ENCODE data around the gene GLS. TPM values are rescaled to one million over a fixed set of nuclear protein-coding genes. Genes with fewer than 3 reads are reported as not detected.
A peak's percentile ranks its signal among the peaks of the same experiment; 100 is the strongest.

Gene GLS
- total RNA-seq, 6 experiments from 2014 or later, result 191 to 431 (median 201) TPM

GRCh38 chr2:191012845-191013681 is 132.4 kb downstream of the GLS start:
- peaks cover 22% of the 10 kb centered on the region for H3K4me1 Mint-ChIP-seq (ENCODE audit: low read depth)
- H3K9me3 Mint-ChIP-seq, result no peaks in the 10 kb centered on the region
- no peak overlapping the region for H3K4me3 Mint-ChIP-seq
- peaks cover 18% of the 10 kb centered on the region for H3K36me3 Mint-ChIP-seq (ENCODE audit: low read depth)
- H3K27me3 Mint-ChIP-seq (ENCODE audit: insufficient read depth), result peaks cover 2% of the 10 kb centered on the region; the same call in 1 of the 2 replicates
- no peak for TF ChIP-seq CTCF (IDR thresholded peaks at IDR 0.05)
- no peak for DNase-seq
- no peak overlapping the region for H3K27ac Mint-ChIP-seq

GRCh38 chr2:191013682-191013931 is 133.0 kb downstream of the GLS start:
- TF ChIP-seq CTCF (IDR thresholded peaks at IDR 0.05), result no peak
- Mint-ChIP-seq H3K4me1 (ENCODE audit: low read depth) (peaks cover 25% of the 10 kb centered on the region), H3K27me3 (ENCODE audit: insufficient read depth) (peaks cover 2% of the 10 kb centered on the region; the same call in 1 of the 2 replicates), H3K36me3 (ENCODE audit: low read depth) (peaks cover 13% of the 10 kb centered on the region; the same call in 1 of the 2 replicates), H3K9me3 (no peaks in the 10 kb centered on the region), H3K4me3 (no peak overlapping the region), H3K27ac (no peak overlapping the region)
- peak; percentile 46 for DNase-seq

GRCh38 chr2:191013932-191014652 is 133.5 kb downstream of the GLS start, which contains the start of gene STAT1:
STAT1 (minus strand) TSS chr2:191014171; CDS start chr2:191010003, 4,168 bp downstream.
- peak; percentile 36 for TF ChIP-seq CTCF (IDR thresholded peaks at IDR 0.05)
- Mint-ChIP-seq H3K36me3 (ENCODE audit: low read depth) (peaks cover 12% of the 10 kb centered on the region; the same call in 1 of the 2 replicates), H3K9me3 (no peaks in the 10 kb centered on the region), H3K27me3 (ENCODE audit: insufficient read depth) (peaks cover 2% of the 10 kb centered on the region; the same call in 1 of the 2 replicates), H3K4me1 (ENCODE audit: low read depth) (peaks cover 30% of the 10 kb centered on the region), H3K4me3 (no peak within 1 kb of the TSS), H3K27ac (no peak within 1 kb of the TSS)
- peak; percentile 89 for DNase-seq

DNA sequence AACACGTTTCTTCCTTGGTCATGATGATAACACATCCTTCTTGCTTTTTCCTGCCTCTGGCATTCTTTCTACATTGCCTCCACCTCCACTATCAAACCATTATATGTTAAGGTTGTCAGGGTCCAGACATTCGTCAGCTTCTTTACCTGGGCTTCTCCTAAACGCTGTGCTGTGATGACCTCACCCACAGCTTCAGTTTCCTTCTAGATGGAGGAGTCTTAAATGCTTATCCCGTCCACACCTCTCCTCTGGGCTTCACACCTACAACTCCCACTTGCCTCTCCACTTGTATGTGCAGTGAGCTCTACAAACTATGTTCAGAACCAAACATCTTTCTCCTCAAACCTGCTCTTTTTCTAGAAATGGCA is 134.0 kb downstream of the GLS start:
- Mint-ChIP-seq H3K27ac (no peak overlapping the region), H3K27me3 (ENCODE audit: insufficient read depth) (peaks cover 2% of the 10 kb centered on the region; the same call in 1 of the 2 replicates), H3K36me3 (ENCODE audit: low read depth) (peaks cover 8% of the 10 kb centered on the region; the same call in 1 of the 2 replicates), H3K4me3 (no peak overlapping the region), H3K9me3 (no peaks in the 10 kb centered on the region), H3K4me1 (ENCODE audit: low read depth) (peaks cover 31% of the 10 kb centered on the region)
- DNase-seq, result no peak
- TF ChIP-seq CTCF (IDR thresholded peaks at IDR 0.05), result no peak

Other genes with a start within 250 kb of the GLS start
- gene NAB1, start 231.7 kb upstream of the GLS start, total RNA-seq (2021; fragmentation: NEBNext Ultra II Directional; extraction: Animal tissue kit (Norgen Biotek cat#: 25700)), result 10 to 100 TPM; 14.3 to 30.1 (median 25.5) TPM
- gene STAT1, start 133.3 kb downstream of the GLS start, total RNA-seq (2021; fragmentation: NEBNext Ultra II Directional; extraction: Animal tissue kit (Norgen Biotek cat#: 25700)), result 100 to 1,000 TPM in 4 of 6 experiments, 10 to 100 TPM in 2; 91.6 to 154 (median 138) TPM